B cell (primary cell): ENCODE results near the gene POLRMT.

Source experiments
- CTCF ChIP-seq: fragments of 200-600 bp; IDR thresholded peaks from one replicate; pipeline ENCODE4 v1.8.0; 2022; ENCODE audit warnings: antibody characterized with exemption, mild to moderate bottlenecking
- EZH2 ChIP-seq: IDR thresholded peaks from 2 replicates; pipeline ENCODE4 v1.6.1; 2012; ENCODE audit warnings: borderline replicate concordance, low read depth, mild to moderate bottlenecking, moderate library complexity, low read length; ENCODE audit not compliant: insufficient read depth, poor library complexity, severe bottlenecking

DNA sequence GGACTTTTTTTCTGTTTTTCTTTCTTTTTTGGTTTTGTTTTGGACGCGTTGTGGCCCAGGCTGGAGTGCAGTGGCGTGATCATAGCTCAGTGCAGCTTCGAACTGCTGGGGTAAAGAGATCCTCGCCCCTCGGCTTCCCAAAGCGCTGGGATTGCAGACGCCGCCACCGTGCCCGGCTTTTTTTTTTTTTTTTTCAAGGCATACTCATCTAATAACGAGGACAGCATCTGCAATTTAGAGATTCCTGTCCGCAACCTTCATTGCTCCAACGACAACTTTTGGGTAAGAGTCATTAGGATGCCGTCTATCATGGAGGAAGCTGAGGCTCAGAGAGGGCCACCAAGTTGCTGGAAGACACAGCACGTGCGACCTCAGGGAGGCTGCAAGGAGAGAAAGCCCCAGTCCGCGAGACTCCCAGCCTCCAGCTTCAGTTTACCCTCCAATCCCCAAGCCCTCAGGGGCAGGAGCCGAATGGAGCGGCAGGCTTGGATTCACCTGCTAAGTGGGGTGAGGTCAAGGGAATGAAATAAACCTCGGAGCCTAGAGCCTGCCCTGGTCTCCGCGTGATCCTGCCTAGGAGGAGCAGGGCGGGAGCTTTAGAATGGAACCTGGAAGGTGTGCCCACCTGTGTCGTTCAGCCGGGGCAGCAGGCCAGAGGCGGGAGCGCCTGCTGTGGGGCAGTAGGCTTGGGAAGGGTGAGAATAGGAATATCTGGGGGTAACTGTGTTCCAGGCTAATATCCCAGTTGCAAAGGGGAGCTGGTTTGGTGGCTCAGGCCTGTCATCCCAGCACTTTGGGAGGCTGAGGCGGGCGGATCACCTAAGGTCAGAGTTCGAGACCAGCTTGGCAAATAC, 676 bp upstream of the POLRMT start:
- TF ChIP-seq CTCF (no peak), EZH2 (no peak)
